Testis (tissue), 3 donors: ENCODE results near the gene ENTREP1. TPM values are rescaled to one million over a fixed set of nuclear protein-coding genes. Genes with fewer than 3 reads are reported as not detected.

ENCODE experiments used
- DNase-seq: peaks from one replicate; pipeline ENCODE4 v3.0.0-alpha.2; 2019
- H3K27ac ChIP-seq, 2 donors: fragments of 200-600 bp; sonication (generic); one replicate each; pipeline ENCODE4 v1.5.1; 2019
- H3K27me3 ChIP-seq: fragments of 200-600 bp; sonication (generic); one replicate; pipeline ENCODE4 v1.5.1; 2019
- H3K36me3 ChIP-seq: fragments of 200-600 bp; sonication (generic); one replicate; pipeline ENCODE4 v1.5.1; 2017; ENCODE audit warnings: low read depth; ENCODE audit errors: missing control alignments
- H3K4me1 ChIP-seq: fragments of 200-600 bp; sonication (generic); one replicate; pipeline ENCODE4 v1.5.1; 2019
- H3K4me3 ChIP-seq, 2 donors: fragments of 200-600 bp; sonication (generic); one replicate each; pipeline ENCODE4 v1.5.1; 2017 to 2019
- H3K9me3 ChIP-seq: fragments of 200-600 bp; sonication (generic); one replicate; pipeline ENCODE4 v1.5.1; 2017
- CTCF ChIP-seq, 3 experiments: fragments of 450-650 bp in 2 of 3; fragments of 200-600 bp in 1 of 3; sonication (generic) in 1 of 3; IDR thresholded peaks; one replicate each; pipeline ENCODE4 v1.5.1; 2016 to 2019; ENCODE audit warnings: antibody characterized with exemption in 3 of 3, mild to moderate bottlenecking in 2 of 3, moderate library complexity in 1 of 3
- POLR2A ChIP-seq: fragments of 450-650 bp; IDR thresholded peaks from one replicate; pipeline ENCODE4 v1.6.1; 2017; ENCODE audit warnings: antibody characterized with exemption, mild to moderate bottlenecking, moderate library complexity
- WGBS, 2 donors: methylation state at CpG; one replicate each; pipeline ENCODE4 v1.1.5; 2018; 5-methylcytosine and 5-hydroxymethylcytosine counted together
- intact Hi-C: fragments of 100-400 bp; cut with DNase I; formaldehyde crosslinking; loops from one replicate; pipeline ENCODE4 v1.15.1; 2023; ENCODE audit warnings: low total_unique reads
- polyA plus RNA-seq: library from polyadenylated mRNA; stranded (reverse); fragments of 350-450 nt; fragmentation: Illumina TruSeq; extraction: RNeasy Lipid Tissue Mini Kit (QIAGEN cat#74804); gene quantifications from one replicate; pipeline ENCODE4 v1.2.3, GENCODE V29; 2014; ENCODE audit warnings: low read depth, low replicate concordance; ENCODE audit not compliant: insufficient read depth
- total RNA-seq, 2 donors: library from RNA; depleted of rRNA; stranded (reverse); fragments of >200 nt; gene quantifications; one replicate each; pipeline ENCODE4 v1.2.3, GENCODE V29; 2016

Gene ENTREP1
- total and polyA plus RNA-seq, 3 donors from 2014 or later = 5.2 to 7.9 (median 5.9) TPM

- WGBS, 2 donors = 77 to 79% methylated on average over 2 of the region's 2 CpGs
- no peaks in the 10 kb centered on the region for H3K9me3 ChIP-seq
- intact Hi-C loops = no loop called here
- no peaks in the 10 kb centered on the region for H3K27me3 ChIP-seq
- H3K27ac ChIP-seq = no peak overlapping the region
- no peak for DNase-seq
- H3K36me3 ChIP-seq = no peaks in the 10 kb centered on the region
- H3K4me3 ChIP-seq = no peak overlapping the region
- TF ChIP-seq CTCF (IDR thresholded peaks at IDR 0.05) (no peak), POLR2A (no peak)
- H3K4me1 ChIP-seq = no peaks in the 10 kb centered on the region
Measured at GRCh38 chr9:69377981-69378380, 53.0 kb downstream of the ENTREP1 start.

DNA sequence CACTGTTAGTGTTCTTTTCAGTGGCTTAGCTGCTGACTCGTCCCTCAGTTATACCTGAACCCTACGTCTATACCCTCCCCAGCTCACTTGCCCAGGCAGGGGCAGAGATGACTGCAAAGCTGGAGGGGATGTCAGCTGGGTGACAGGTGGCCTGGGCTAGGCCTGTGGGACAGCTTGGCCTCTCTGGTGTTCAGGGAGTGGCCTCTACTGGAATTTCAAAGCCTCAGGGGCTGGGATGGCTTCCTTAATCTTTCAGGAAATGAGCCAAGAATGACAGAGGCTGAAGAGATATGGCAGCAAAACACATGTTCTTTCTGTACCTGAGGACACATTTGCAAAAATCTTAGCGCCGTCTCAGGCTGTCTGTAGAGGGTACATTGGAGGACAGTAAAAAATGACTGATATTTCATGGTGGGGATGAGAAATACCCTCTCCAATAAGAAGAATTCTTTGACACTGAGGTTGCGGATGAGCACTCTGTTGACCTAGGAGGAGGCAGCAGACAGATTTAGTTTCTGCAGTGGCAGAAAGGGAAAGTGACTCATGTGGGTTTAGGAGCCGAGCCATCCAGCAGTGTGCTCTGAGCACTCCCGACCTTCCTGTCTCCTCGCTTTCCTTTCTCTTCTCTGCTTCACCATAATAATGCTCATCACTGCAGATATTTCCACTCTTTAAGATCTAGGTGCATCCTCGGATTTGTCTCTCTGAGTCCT, 54.4 kb downstream of the ENTREP1 start:
- TF ChIP-seq CTCF (IDR thresholded peaks at IDR 0.05) = no peak
- TF ChIP-seq POLR2A = no peak
- Histone ChIP-seq H3K27ac (no peak overlapping the region), H3K9me3 (no peaks in the 10 kb centered on the region), H3K4me3 (no peak overlapping the region), H3K4me1 (no peaks in the 10 kb centered on the region), H3K36me3 (no peaks in the 10 kb centered on the region), H3K27me3 (no peaks in the 10 kb centered on the region)
- WGBS, 2 donors = 76 to 83% methylated on average over 7 to 9 of the region's 9 CpGs
- DNase-seq = no peak
- intact Hi-C loops = no loop called here

DNA sequence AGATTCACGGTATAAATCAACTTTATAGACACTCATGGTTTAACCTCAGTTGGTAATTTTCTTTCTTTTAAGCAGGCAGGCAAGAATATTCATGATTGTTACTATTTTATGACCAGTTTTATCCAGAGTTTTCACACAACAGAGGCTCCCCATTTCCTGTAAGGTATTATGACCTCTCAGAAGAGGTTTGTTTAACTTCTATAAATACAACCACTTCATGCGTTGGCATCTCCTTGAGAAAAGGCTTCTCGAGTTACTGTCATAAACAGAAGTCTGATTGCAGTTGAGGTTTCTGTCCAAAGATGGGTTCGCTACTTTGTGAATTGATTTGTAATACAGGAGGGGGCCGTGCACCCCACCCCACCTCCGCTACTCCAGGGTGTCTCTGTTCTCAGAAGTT, 55.3 kb downstream of the ENTREP1 start:
- H3K27me3 ChIP-seq = no peaks in the 10 kb centered on the region
- H3K4me3 ChIP-seq = no peak overlapping the region
- WGBS, 2 donors = 87 to 92% methylated on average over 6 of the region's 6 CpGs
- TF ChIP-seq CTCF (IDR thresholded peaks at IDR 0.05) (no peak), POLR2A (no peak)
- intact Hi-C loops = no loop called here
- no peaks in the 10 kb centered on the region for H3K9me3 ChIP-seq
- no peak overlapping the region for H3K27ac ChIP-seq
- no peaks in the 10 kb centered on the region for H3K36me3 ChIP-seq
- DNase-seq = no peak
- no peaks in the 10 kb centered on the region for H3K4me1 ChIP-seq

DNA sequence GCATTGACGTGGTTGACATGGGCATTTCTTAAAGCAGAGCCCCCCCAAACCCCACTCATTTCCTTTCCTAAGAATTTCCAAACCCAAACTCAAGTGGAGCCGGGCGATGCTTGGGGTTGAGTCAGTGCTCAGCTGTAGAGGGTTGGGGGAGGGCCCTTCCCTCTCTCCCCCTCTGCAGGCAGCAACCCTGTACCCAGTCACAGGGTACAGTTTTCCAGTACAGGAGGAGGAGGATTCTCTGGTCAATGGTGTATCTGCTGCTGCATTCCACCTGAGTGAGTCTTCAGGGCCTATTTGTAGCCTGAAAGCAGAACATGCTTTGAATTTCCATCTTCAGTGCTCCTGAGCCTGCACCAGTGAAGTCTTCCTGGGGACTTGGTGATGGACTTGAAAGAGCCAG, 55.8 kb downstream of the ENTREP1 start:
- intact Hi-C loops = no loop called here
- Histone ChIP-seq H3K27ac (no peak overlapping the region), H3K4me3 (no peak overlapping the region), H3K4me1 (no peaks in the 10 kb centered on the region), H3K9me3 (no peaks in the 10 kb centered on the region), H3K27me3 (no peaks in the 10 kb centered on the region), H3K36me3 (no peaks in the 10 kb centered on the region)
- WGBS, 2 donors = 97 to 100% methylated on average over 3 of the region's 3 CpGs
- no peak for TF ChIP-seq POLR2A
- no peak for TF ChIP-seq CTCF (IDR thresholded peaks at IDR 0.05)
- no peak for DNase-seq

DNA sequence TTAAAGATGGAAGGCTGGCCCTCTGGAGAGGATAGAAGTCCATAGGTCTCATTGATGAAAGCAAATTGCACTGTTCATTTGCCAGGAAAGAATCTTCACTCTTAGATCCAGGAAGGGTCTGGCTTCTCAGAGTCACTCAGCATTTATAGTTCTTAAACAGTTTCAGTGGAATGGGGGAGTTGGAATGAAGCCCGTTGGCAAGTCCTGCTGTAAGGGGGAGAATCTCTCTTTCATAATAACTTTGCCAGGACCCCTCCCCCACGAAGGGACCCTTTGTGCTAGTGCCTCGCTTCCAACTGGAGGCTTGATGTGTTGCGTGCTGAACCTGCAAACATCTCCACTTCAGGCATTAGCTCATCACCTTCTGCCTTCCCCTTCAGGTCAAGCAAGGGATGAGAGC, 57.1 kb downstream of the ENTREP1 start:
- Histone ChIP-seq H3K4me3 (no peak overlapping the region), H3K27me3 (no peaks in the 10 kb centered on the region), H3K4me1 (no peaks in the 10 kb centered on the region), H3K27ac (no peak overlapping the region), H3K9me3 (no peaks in the 10 kb centered on the region), H3K36me3 (no peaks in the 10 kb centered on the region)
- intact Hi-C loops = no loop called here
- no peak for DNase-seq
- WGBS, 2 donors = 72% methylated on average over 4 of the region's 4 CpGs
- TF ChIP-seq CTCF (IDR thresholded peaks at IDR 0.05) = no peak
- TF ChIP-seq POLR2A = no peak
